GM21528 (cell line): ENCODE measurements around the gene KIAA1328.

ENCODE experiments used
- ATAC-seq: cut with Tn5 transposase; IDR thresholded peaks from one replicate; pipeline ENCODE4 v1.9.1; 2021; ENCODE audit warnings: mild to moderate bottlenecking, moderate library complexity; ENCODE audit not compliant: unreplicated experiment, low FRiP score

The KIAA1328 gene

DNA sequence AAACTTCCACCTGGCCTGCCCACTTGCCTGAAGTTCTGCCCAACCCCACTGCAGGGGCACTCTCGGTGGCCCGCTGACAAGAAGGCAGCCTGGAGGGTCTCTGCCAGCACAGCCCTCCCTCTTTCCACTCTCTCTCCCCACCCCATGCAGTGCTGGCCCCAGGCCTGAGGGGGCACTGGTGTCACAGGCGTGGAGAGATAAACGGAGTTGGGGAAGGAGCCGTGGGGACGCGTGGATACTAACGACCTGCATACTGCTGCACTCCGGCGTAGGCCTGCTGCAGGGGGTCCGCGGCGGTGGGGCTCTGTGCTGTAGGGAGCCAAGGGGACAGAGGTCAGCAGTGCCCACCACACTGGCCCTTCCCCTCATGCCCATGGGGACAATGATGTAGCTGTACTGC, 437.4 kb downstream of the KIAA1328 start:
- no peak for ATAC-seq

DNA sequence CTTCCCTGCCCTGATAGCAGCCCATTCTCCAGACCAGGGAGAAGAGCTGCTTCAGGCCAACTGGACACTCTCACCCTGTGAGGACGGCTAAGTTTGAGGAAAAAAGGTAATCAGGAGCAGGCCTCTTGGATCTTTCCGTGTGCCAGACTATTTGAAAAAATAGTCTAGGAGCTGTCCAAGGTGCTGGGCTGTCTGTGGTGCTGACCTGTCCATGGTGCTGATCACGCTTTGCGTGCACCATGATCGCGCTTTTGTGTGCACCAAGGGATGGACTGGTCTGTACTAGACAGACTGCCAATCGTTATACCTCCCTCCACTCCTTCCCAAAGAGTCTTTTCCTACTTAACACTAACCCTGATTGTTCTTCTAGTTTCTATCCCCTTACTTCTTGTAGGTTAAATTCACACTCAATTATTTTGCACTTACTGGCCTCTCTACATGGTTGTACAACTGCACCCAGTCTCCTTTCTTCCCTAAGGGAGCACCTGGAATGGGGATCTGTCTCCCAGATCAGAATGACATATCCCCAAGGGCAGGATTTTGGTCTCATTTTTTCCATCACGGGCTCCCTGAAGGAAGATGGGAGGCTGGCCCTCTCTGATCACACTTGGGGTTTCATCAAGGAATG, 441.2 kb downstream of the KIAA1328 start:
- ATAC-seq, result no peak

- no peak for ATAC-seq
Observed at GRCh38 chr18:37270666-37271052, 441.7 kb downstream of the KIAA1328 start.

DNA sequence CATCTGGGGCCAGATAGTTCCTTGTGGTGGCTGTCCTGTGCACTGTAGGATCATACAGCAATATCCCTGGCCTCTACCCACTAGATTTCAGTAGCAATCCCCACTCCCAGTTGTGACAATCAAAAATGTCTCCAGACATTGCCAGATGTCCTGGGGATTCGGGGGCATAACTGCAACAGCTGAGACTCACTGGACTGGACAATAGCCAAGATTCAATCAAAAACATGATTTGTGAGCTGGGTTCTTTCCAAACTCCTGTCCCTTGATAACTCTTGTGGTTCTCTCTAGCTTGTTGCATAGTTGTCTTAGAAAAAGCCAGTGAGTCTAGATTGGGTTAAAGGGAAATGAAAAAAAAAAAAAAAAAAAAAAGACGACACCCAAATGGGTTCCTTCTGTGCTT, 443.3 kb downstream of the KIAA1328 start:
- ATAC-seq, result no peak

- ATAC-seq, result no peak
Observed at GRCh38 chr18:37272841-37273240, 443.9 kb downstream of the KIAA1328 start.

DNA sequence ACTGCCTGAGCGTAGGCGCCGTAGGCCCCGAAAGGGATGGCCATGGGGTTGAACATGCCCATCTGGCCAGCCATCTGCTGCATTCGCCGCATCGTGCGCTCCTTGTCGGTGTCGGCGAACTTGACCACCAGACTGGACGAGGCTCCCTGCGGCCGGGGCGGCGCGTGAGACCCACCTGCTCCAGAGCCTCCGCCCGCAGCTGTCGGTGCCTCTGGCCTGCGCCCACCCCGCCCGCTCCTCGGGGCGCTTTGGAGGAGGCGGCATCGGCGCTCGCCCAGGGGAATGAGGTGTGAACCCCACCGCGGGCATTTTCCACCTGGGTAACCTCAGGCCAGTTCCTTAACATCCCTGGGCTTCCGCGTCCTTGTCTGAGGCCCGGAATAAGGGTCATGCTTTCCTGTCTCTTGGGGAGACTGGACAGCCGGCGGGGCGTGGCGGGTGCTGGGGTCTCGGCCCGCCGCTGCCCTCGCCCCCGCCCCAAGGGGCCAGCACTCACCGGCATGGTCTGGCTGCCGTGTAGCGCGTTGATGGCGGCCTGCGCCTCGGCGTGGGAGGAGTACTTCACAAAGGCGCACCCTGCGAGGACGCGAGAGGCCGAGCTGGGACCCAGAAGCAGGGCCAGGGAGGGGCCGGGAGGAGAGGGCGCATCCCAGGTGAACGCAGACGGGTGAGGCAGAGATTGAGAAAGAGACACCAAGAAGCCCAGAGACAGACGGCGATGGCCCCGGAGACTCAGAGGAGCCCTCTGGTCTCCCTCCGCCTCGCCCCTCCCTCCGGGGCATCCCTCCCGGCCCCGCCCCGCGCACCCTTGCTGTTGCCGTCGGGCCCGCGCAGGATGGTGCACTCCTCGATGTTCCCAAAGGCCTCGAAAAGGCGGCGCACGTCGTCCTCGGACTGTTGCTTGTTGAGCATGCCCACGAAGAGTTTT, 445.6 kb downstream of the KIAA1328 start:
- ATAC-seq, result no peak

DNA sequence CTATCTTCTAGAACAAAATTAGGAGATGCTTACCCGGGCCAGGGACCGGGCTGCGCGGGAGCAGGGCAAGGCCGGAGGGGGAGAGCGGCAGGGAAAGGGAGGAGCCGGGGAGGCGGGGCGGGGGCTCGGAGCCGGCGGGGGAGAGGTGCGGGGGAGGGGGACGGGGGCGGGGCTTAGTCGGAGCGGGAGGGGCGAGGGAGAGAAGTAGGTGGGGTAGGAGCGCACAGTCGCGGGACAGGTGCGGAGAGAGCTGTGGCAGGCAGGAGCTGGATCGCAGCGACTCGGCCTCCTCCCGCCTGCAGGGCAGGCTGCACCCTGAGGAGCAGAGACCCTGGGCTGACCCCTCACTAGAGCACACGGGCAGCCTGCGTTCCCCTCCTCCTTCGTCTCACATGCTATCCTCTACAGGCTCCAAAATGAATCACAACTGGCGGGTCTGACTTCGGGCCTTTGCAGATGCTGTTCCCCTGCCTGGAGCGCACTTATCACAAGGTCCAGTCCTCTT, 446.4 kb downstream of the KIAA1328 start:
- ATAC-seq, result no peak

DNA sequence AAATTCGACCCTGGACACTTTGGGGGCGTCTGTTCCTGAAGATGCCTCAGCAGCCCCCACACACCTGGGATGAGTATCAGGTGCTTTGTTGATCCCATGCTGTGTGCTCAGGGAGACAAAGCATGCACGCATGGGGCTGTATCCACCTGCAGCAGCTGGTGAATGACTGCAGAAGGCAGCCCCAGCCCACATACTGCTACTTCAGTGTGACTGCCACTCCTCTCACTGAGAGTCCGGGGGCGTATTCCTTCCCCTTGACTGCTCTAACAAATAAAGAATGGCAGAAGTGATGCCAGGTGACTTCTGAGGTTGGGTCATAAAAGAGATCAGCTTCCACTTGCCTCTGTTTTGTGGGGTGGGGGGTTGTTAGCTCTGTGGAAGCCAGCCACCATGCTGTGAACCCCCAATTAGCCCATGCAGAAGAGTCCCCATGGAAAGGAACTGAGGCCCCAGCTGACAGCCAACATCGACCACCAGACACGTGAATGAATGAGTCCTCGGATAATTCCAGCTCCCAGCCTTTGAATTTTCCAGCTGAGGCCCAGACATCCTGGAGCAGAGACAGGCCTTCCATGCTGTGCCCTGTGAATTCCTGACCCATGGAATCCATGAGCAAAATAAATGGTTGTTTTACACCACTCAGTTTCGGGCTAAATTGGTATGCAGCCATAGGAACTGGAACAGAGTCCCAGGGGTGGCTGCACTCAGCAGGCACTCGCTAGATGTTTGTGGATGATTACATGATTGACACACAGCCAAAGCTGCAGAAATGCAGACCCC, 447.4 kb downstream of the KIAA1328 start:
- ATAC-seq, result no peak

GRCh38 chr18:37277804-37278203, 448.9 kb downstream of the KIAA1328 start:
- ATAC-seq, result no peak
